Keratinocyte (primary cell): Measurements from ENCODE around the gene RAB19. TPM values are rescaled to one million over a fixed set of nuclear protein-coding genes. Genes with fewer than 3 reads are reported as not detected.

Source experiments
- DNase-seq: peaks from one replicate; pipeline ENCODE4 v3.0.0-alpha.2; 2011; ENCODE audit warnings: low read depth, missing footprints, low spot score
- FAIRE-seq: peaks from 2 replicates; lab custom pipeline; 2011; peaks lifted over from hg19 to GRCh38; lab: Jason Lieb, UNC
- H2AFZ ChIP-seq: 2 replicates; pipeline ENCODE4 v1.6.0; 2012; ENCODE audit warnings: low read length, control low read depth, inconsistent platforms; ENCODE audit not compliant: control insufficient read depth
- H3K27ac ChIP-seq: 2 replicates; pipeline ENCODE4 v1.5.1; 2011; ENCODE audit warnings: low read length; ENCODE audit not compliant: control insufficient read depth, insufficient read depth
- H3K27me3 ChIP-seq: 3 replicates; pipeline ENCODE4 v1.6.0; 2011; ENCODE audit warnings: low read length; ENCODE audit not compliant: control insufficient read depth, insufficient read depth; ENCODE audit errors: extremely low read depth
- H3K36me3 ChIP-seq, 2 experiments: 2 replicates in 1 of 2; 3 replicates in 1 of 2; pipeline ENCODE4 v1.5.1; 2011; ENCODE audit warnings: low read length in 2 of 2, mild to moderate bottlenecking in 1 of 2; ENCODE audit not compliant: control insufficient read depth in 2 of 2, insufficient read depth in 2 of 2; ENCODE audit errors: extremely low read depth in 1 of 2
- H3K4me1 ChIP-seq: 3 replicates; pipeline ENCODE4 v1.5.1; 2011; ENCODE audit warnings: low read length; ENCODE audit not compliant: control insufficient read depth, insufficient read depth; ENCODE audit errors: extremely low read depth
- H3K4me2 ChIP-seq: 3 replicates; pipeline ENCODE4 v1.6.0; 2011; ENCODE audit warnings: low read depth, low read length; ENCODE audit not compliant: control insufficient read depth, insufficient read depth; ENCODE audit errors: extremely low read depth
- H3K4me3 ChIP-seq, 3 experiments: fragments of 200-600 bp in 1 of 3; sonication (generic) in 1 of 3; 2 replicates in 2 of 3; 3 replicates in 1 of 3; pipeline ENCODE4 v1.5.1; 2011 to 2016; ENCODE audit warnings: low read length in 3 of 3, mild to moderate bottlenecking in 3 of 3, control low read depth in 2 of 3, inconsistent platforms in 1 of 3, low read depth in 1 of 3, mixed read lengths in 1 of 3, mixed run types in 1 of 3, moderate library complexity in 1 of 3; ENCODE audit not compliant: control insufficient read depth in 2 of 3, insufficient read depth in 2 of 3; ENCODE audit errors: extremely low read depth in 1 of 3
- H3K79me2 ChIP-seq: 2 replicates; pipeline ENCODE4 v1.6.0; 2012; ENCODE audit warnings: low read length; ENCODE audit not compliant: control insufficient read depth, insufficient read depth
- H3K9ac ChIP-seq: 3 replicates; pipeline ENCODE4 v1.6.0; 2011; ENCODE audit warnings: low read length; ENCODE audit not compliant: control insufficient read depth, insufficient read depth; ENCODE audit errors: extremely low read depth
- H3K9me1 ChIP-seq: 3 replicates; pipeline ENCODE4 v1.6.0; 2011; ENCODE audit warnings: low read length; ENCODE audit not compliant: control insufficient read depth, insufficient read depth; ENCODE audit errors: extremely low read depth
- H3K9me3 ChIP-seq: 2 replicates; pipeline ENCODE4 v1.5.1; 2012; ENCODE audit warnings: low read depth, low read length; ENCODE audit not compliant: control insufficient read depth
- H4K20me1 ChIP-seq: 3 replicates; pipeline ENCODE4 v1.6.0; 2011; ENCODE audit warnings: low read length; ENCODE audit not compliant: control insufficient read depth, insufficient read depth; ENCODE audit errors: extremely low read depth
- CTCF ChIP-seq, 3 experiments: IDR thresholded peaks in 1 of 3; conservative IDR thresholded peaks in 1 of 3; optimal IDR thresholded peaks in 1 of 3; 2 replicates in 2 of 3; 3 replicates in 1 of 3; pipeline versions ENCODE3 to v1.5.1; 2011; ENCODE audit warnings: low read length in 3 of 3, mild to moderate bottlenecking in 3 of 3, moderate library complexity in 2 of 3, control low read depth in 1 of 3, inconsistent platforms in 1 of 3; ENCODE audit not compliant: insufficient read depth in 2 of 3; ENCODE audit errors: extremely low read depth in 1 of 3
- EZH2 ChIP-seq: IDR thresholded peaks from one replicate; pipeline ENCODE4 v1.6.1; 2012; ENCODE audit warnings: inconsistent platforms, mild to moderate bottlenecking, low read length, moderate library complexity
- dilution Hi-C: fragments of 300-500 bp; cut with MboI; formaldehyde crosslinking; loops from one replicate; pipeline ENCODE4 v1.7.0; 2020; ENCODE audit warnings: low sequenced_read_pairs; ENCODE audit not compliant: extremely low pct_ligation_motif_present
- polyA plus RNA-seq, 5 experiments: library from polyadenylated mRNA; depleted of rRNA in 3 of 5; stranded (reverse) in 3 of 5; stranded (forward) in 1 of 5; unstranded in 1 of 5; fragments of >200 nt; gene quantifications; 1 replicate in 1 of 5; 2 replicates in 3 of 5; 3 replicates in 1 of 5; pipeline versions ENCODE4 v1.2.1 to v1.2.3, GENCODE V29; 2011 to 2012; ENCODE audit warnings: missing spikeins in 2 of 5, low read depth in 1 of 5, low replicate concordance in 1 of 5

Gene RAB19
- polyA plus RNA-seq, 1 donor (not counting 4 experiments of a cell fraction or from before 2014, with no cell fraction given) = not detected

- peaks cover 26% of the 10 kb centered on the region for H3K79me2 ChIP-seq
- H3K36me3 ChIP-seq = no peaks in the 10 kb centered on the region
- no peaks in the 10 kb centered on the region for H4K20me1 ChIP-seq
- no peaks in the 10 kb centered on the region for H3K9me3 ChIP-seq
- TF ChIP-seq CTCF (optimal IDR thresholded peaks at IDR 0.05 in 1 of 3, IDR thresholded peaks at IDR 0.05 in 1 of 3, conservative IDR thresholded peaks at IDR 0.05 in 1 of 3; ENCODE audit: extremely low read depth in 1 of 3, insufficient read depth in 2 of 3, low read length in 3 of 3) = no peak
- TF ChIP-seq EZH2 = no peak
- peaks cover 18% of the 10 kb centered on the region for H3K4me1 ChIP-seq
- no peak overlapping the region for H3K9ac ChIP-seq
- no peak overlapping the region for H3K27ac ChIP-seq
- H3K4me2 ChIP-seq = no peak overlapping the region
- H3K9me1 ChIP-seq = peaks cover 3% of the 10 kb centered on the region
- H2AFZ ChIP-seq = no peak overlapping the region
- H3K27me3 ChIP-seq = no peaks in the 10 kb centered on the region
- DNase-seq (no peak), FAIRE-seq (no peak)
- dilution Hi-C loops = no loop called here
- H3K4me3 ChIP-seq = no peak overlapping the region
These were observed 3.5 kb upstream of the RAB19 start for GRCh38 chr7:140400381-140400780.

- FAIRE-seq = no peak
- dilution Hi-C loops = no loop called here
- no peak for DNase-seq
- no peaks in the 10 kb centered on the region for H3K36me3 ChIP-seq
- no peak overlapping the region for H3K4me2 ChIP-seq
- no peaks in the 10 kb centered on the region for H3K27me3 ChIP-seq
- no peak overlapping the region for H2AFZ ChIP-seq
- TF ChIP-seq EZH2 = no peak
- TF ChIP-seq CTCF (optimal IDR thresholded peaks at IDR 0.05 in 1 of 3, IDR thresholded peaks at IDR 0.05 in 1 of 3, conservative IDR thresholded peaks at IDR 0.05 in 1 of 3; ENCODE audit: extremely low read depth in 1 of 3, insufficient read depth in 2 of 3, low read length in 3 of 3) = no peak
- H4K20me1 ChIP-seq = no peaks in the 10 kb centered on the region
- H3K27ac ChIP-seq = no peak overlapping the region
- no peaks in the 10 kb centered on the region for H3K9me1 ChIP-seq
- H3K9me3 ChIP-seq = no peaks in the 10 kb centered on the region
- no peak overlapping the region for H3K9ac ChIP-seq
- peaks cover 10% of the 10 kb centered on the region for H3K4me1 ChIP-seq
- H3K79me2 ChIP-seq = peaks cover 7% of the 10 kb centered on the region
- H3K4me3 ChIP-seq = no peak overlapping the region
These were observed 1.6 kb upstream of the RAB19 start for GRCh38 chr7:140402178-140402835.
